Endothelial cell of umbilical vein (primary cell): ENCODE data around the gene ENHO.

ENCODE experiments used
- CTCF ChIP-seq, 2 donors: IDR thresholded peaks; 1 replicate in 1 of 2; 2 replicates in 1 of 2; pipeline ENCODE4 v1.5.1; 2011; ENCODE audit warnings: low read length in 2 of 2, mild to moderate bottlenecking in 2 of 2, moderate library complexity in 2 of 2, control low read depth in 1 of 2, inconsistent platforms in 1 of 2, low read depth in 1 of 2; ENCODE audit not compliant: insufficient read depth in 1 of 2; ENCODE audit errors: extremely low read depth in 1 of 2
- EZH2 ChIP-seq: IDR thresholded peaks from 2 replicates; pipeline ENCODE4 v1.6.1; 2012; ENCODE audit warnings: borderline replicate concordance, low read depth, mild to moderate bottlenecking, moderate library complexity, low read length, inconsistent platforms; ENCODE audit not compliant: severe bottlenecking
- GATA2 ChIP-seq: IDR thresholded peaks from 2 replicates; pipeline ENCODE4 v1.7.0; 2011; ENCODE audit warnings: low read depth, mild to moderate bottlenecking, moderate library complexity, mixed read lengths, low read length; ENCODE audit not compliant: insufficient read length, insufficient read depth
- MAX ChIP-seq: IDR thresholded peaks from 2 replicates; pipeline ENCODE4 v1.6.1; 2011; ENCODE audit not compliant: insufficient read depth, insufficient read length
- POLR2A ChIP-seq: IDR thresholded peaks from 2 replicates; pipeline ENCODE4 v1.6.1; 2012; ENCODE audit warnings: low read depth, mild to moderate bottlenecking, control low read depth, low read length
- POLR2AphosphoS5 ChIP-seq: IDR thresholded peaks from 2 replicates; pipeline ENCODE4 v1.6.1; 2012; ENCODE audit warnings: low read depth, mild to moderate bottlenecking, control low read depth, low read length, moderate library complexity; ENCODE audit not compliant: insufficient read depth

GRCh38 chr9:34524349-34524748 is 1.6 kb upstream of the ENHO start:
- TF ChIP-seq POLR2A (no peak), MAX (no peak), CTCF (IDR thresholded peaks at IDR 0.05; ENCODE audit: extremely low read depth in 1 of 2, insufficient read depth in 1 of 2, low read depth in 1 of 2, low read length in 2 of 2) (no peak), EZH2 (no peak), POLR2AphosphoS5 (no peak), GATA2 (no peak)
